Gastrocnemius medialis (tissue), 4 donors: ENCODE measurements around the gene PROX1. TPM values are rescaled to one million over a fixed set of nuclear protein-coding genes. Genes with fewer than 3 reads are reported as not detected.
A peak's percentile ranks its signal among the peaks of the same experiment; 100 is the strongest.

Source experiments
- ATAC-seq, 2 donors: fragments of 150-250 bp; one replicate each; pipeline ENCODE4 v1.9.1; 2016
- DNase-seq, 2 donors: peaks; one replicate each; pipeline ENCODE4 v3.0.0-alpha.2; 2019
- H3K27ac ChIP-seq, 4 donors: fragments of 200-600 bp; sonication (generic); 1 replicate in 1 of 4; 2 replicates in 3 of 4; pipeline ENCODE4 v1.5.1; 2016 to 2018; ENCODE audit warnings: mild to moderate bottlenecking in 2 of 4, moderate library complexity in 1 of 4
- H3K27me3 ChIP-seq, 3 donors: fragments of 200-600 bp; sonication (generic) in 2 of 3; 1 replicate in 1 of 3; 2 replicates in 2 of 3; pipeline versions ENCODE4 v1.5.1 to v1.6.0; 2016 to 2019; ENCODE audit warnings: mild to moderate bottlenecking in 1 of 3, moderate library complexity in 1 of 3
- H3K36me3 ChIP-seq, 2 donors: fragments of 200-600 bp; sonication (generic) in 1 of 2; one replicate each; pipeline ENCODE4 v1.5.1; 2017 to 2018
- H3K4me1 ChIP-seq, 2 donors: fragments of 200-600 bp; sonication (generic) in 1 of 2; one replicate each; pipeline ENCODE4 v1.5.1; 2016 to 2017; ENCODE audit warnings: mild to moderate bottlenecking in 2 of 2
- H3K4me3 ChIP-seq, 4 donors: fragments of 200-600 bp; sonication (generic) in 3 of 4; 1 replicate in 1 of 4; 2 replicates in 3 of 4; pipeline ENCODE4 v1.5.1; 2016 to 2019; ENCODE audit warnings: mild to moderate bottlenecking in 2 of 4
- H3K9me3 ChIP-seq, 3 donors: fragments of 200-600 bp; sonication (generic) in 2 of 3; 1 replicate in 1 of 3; 2 replicates in 2 of 3; pipeline ENCODE4 v1.5.1; 2016 to 2019
- CTCF ChIP-seq, 5 experiments: fragments of 450-650 bp in 3 of 5; fragments of 200-600 bp in 2 of 5; sonication (generic) in 2 of 5; IDR thresholded peaks in 4 of 5; conservative IDR thresholded peaks in 1 of 5; 1 replicate in 4 of 5; 2 replicates in 1 of 5; pipeline ENCODE4 v1.5.1; 2016 to 2019; ENCODE audit warnings: antibody characterized with exemption in 5 of 5, mild to moderate bottlenecking in 3 of 5, moderate library complexity in 3 of 5
- POLR2A ChIP-seq, 2 donors: fragments of 450-650 bp; IDR thresholded peaks; one replicate each; pipeline ENCODE4 v1.6.1; 2017; ENCODE audit warnings: antibody characterized with exemption in 2 of 2, mild to moderate bottlenecking in 2 of 2, moderate library complexity in 2 of 2
- in situ Hi-C, 4 donors: fragments of 200-750 bp; cut with MboI; loops; one replicate each; pipeline versions ENCODE4 v1.15.0 to v1.8.0; 2017; ENCODE audit warnings: low sequenced_read_pairs in 4 of 4
- intact Hi-C: fragments of 100-400 bp; cut with DNase I; formaldehyde crosslinking; loops from one replicate; pipeline ENCODE4 v1.15.1; 2023; ENCODE audit warnings: low total_unique reads
- total RNA-seq, 4 donors: library from RNA; depleted of rRNA; stranded (reverse); fragments of >200 nt; gene quantifications; one replicate each; pipeline versions ENCODE4 v1.1.0 to v1.2.3, GENCODE V29; 2016

The PROX1 gene
- total RNA-seq, 4 donors from 2014 or later, result 4.1 to 8.0 (median 5.5) TPM

- in situ Hi-C loops (no loop called here), intact Hi-C loops (loop anchor here (2.0 to 5.0 kb wide), 2 partner anchors 40 to 134 kb away; no protein-coding TSS in a partner anchor)
Observed at GRCh38 chr1:213988507-213989001, 781 bp downstream of the PROX1 start.

GRCh38 chr1:213989002-213989855, 1.5 kb downstream of the PROX1 start:
- DNase-seq (peak in 1 of 2 donors; percentile 61), ATAC-seq (peak; percentile 9 to 15)
- Histone ChIP-seq H3K27ac (peak overlapping the region; percentile 90 to 92 (median 90)), H3K4me1 (peaks cover 20 to 23% of the 10 kb centered on the region in 2 donors), H3K9me3 (no peaks in the 10 kb centered on the region), H3K27me3 (peaks cover 3 to 21% (median 15%) of the 10 kb centered on the region in 3 donors), H3K4me3 (peak overlapping the region; percentile 65 to 85 (median 82)), H3K36me3 (no peaks in the 10 kb centered on the region)
- intact Hi-C loops (loop anchor here (2.0 to 5.0 kb wide), 2 partner anchors 40 to 133 kb away; no protein-coding TSS in a partner anchor), in situ Hi-C loops (no loop called here)
- TF ChIP-seq POLR2A (IDR thresholded peaks at IDR 0.05) (peak in 1 of 2 donors; percentile 50), CTCF (IDR thresholded peaks at IDR 0.05 in 4 of 5, conservative IDR thresholded peaks at IDR 0.05 in 1 of 5) (no peak)

More at GRCh38 chr1:213988507-213989001, 781 bp downstream of the PROX1 start:
- H3K36me3 ChIP-seq, result no peaks in the 10 kb centered on the region
- DNase-seq (peak in 1 of 2 donors; percentile 23), ATAC-seq (peak; percentile 27 to 29)
- H3K4me1 ChIP-seq, result peaks cover 21 to 23% of the 10 kb centered on the region in 2 donors
- H3K9me3 ChIP-seq, result no peaks in the 10 kb centered on the region
- TF ChIP-seq POLR2A (IDR thresholded peaks at IDR 0.05), result peak in 1 of 2 donors; percentile 6
- TF ChIP-seq CTCF (IDR thresholded peaks at IDR 0.05 in 4 of 5, conservative IDR thresholded peaks at IDR 0.05 in 1 of 5), result no peak
- peaks cover 0 to 22% (median 21%) of the 10 kb centered on the region in 3 donors for H3K27me3 ChIP-seq
- H3K27ac ChIP-seq, result peak overlapping the region; percentile 90 to 92 (median 90)
- H3K4me3 ChIP-seq, result peak overlapping the region; percentile 65 to 85 (median 82)

- in situ Hi-C loops (no loop called here), intact Hi-C loops (loop anchor here (10.0 kb wide), 1 partner anchor 591 kb away; no protein-coding TSS in a partner anchor)
- DNase-seq, result no peak
- no peaks in the 10 kb centered on the region for H3K36me3 ChIP-seq
- H3K27me3 ChIP-seq, result peaks cover 0 to 3% (median 2%) of the 10 kb centered on the region in 3 donors
- peaks cover 23 to 30% of the 10 kb centered on the region in 2 donors for H3K4me1 ChIP-seq
- TF ChIP-seq POLR2A (IDR thresholded peaks at IDR 0.05) (no peak), CTCF (IDR thresholded peaks at IDR 0.05 in 4 of 5, conservative IDR thresholded peaks at IDR 0.05 in 1 of 5) (no peak)
- peak overlapping the region in 2 of 4 donors; percentile 10 to 37 for H3K27ac ChIP-seq
- H3K4me3 ChIP-seq, result no peak overlapping the region
- ATAC-seq, result no peak
- no peaks in the 10 kb centered on the region for H3K9me3 ChIP-seq
Observed at GRCh38 chr1:213993929-213994328, 6.2 kb downstream of the PROX1 start.

- H3K27ac ChIP-seq, result no peak overlapping the region
- H3K4me3 ChIP-seq, result no peak overlapping the region
- ATAC-seq, result no peak
- TF ChIP-seq POLR2A (IDR thresholded peaks at IDR 0.05), result no peak
- TF ChIP-seq CTCF (IDR thresholded peaks at IDR 0.05 in 4 of 5, conservative IDR thresholded peaks at IDR 0.05 in 1 of 5), result no peak
- H3K9me3 ChIP-seq, result no peaks in the 10 kb centered on the region
- no peaks in the 10 kb centered on the region for H3K36me3 ChIP-seq
- DNase-seq, result no peak
- in situ Hi-C loops, result no loop called here
- peaks cover 0 to 3% (median 2%) of the 10 kb centered on the region in 3 donors for H3K27me3 ChIP-seq
- intact Hi-C loops, result loop anchor here (10.0 kb wide), 1 partner anchor 590 kb away; no protein-coding TSS in a partner anchor
- peaks cover 18 to 22% of the 10 kb centered on the region in 2 donors for H3K4me1 ChIP-seq
Observed at GRCh38 chr1:213994888-213995287, 7.1 kb downstream of the PROX1 start.
